ENCODE data around the gene CDIP1. TPM values are rescaled to one million over a fixed set of nuclear protein-coding genes. Genes with fewer than 3 reads are reported as not detected.

Gene CDIP1
- total RNA-seq, 1 experiment from 2014 or later: 49.7 TPM

DNA sequence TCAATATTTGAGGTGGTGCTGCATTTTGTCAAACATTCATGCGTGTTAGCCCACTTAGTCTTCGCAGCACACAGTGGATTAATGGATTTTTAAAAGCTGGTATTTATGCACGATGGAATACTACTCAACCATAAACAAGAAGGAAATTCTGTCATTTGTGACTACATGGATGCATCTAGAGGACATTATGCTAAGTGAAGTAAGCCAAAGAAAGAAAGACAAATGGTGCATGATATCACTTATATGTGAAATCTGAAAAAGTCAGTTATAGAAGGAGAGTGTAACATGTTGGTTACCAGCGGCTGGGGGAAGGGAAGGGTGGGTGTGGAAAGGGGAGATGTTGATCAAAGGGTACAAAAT is 39.4 kb downstream of the CDIP1 start:
- Histone ChIP-seq H4K8ac (replicated peaks; ENCODE audit: insufficient read length, low read depth, low read length) (no peak overlapping the region), H3K79me1 (ENCODE audit: insufficient read depth, low read depth, low read length, poor library complexity, severe bottlenecking) (no peaks in the 10 kb centered on the region), H3T11ph (ENCODE audit: low read length) (no peak overlapping the region), H4K5ac (ENCODE audit: insufficient read length, low read depth, low read length) (no peak overlapping the region), H3K56ac (ENCODE audit: insufficient read length, low read depth, low read length) (no peak overlapping the region), H3K4me2 (ENCODE audit: insufficient read depth, insufficient read length, low read length) (no peak overlapping the region), H2BK120ac (ENCODE audit: low read depth, low read length, poor library complexity, severe bottlenecking) (no peak overlapping the region), H3K4me1 (ENCODE audit: insufficient read depth, low read length) (no peaks in the 10 kb centered on the region), H2BK5ac (ENCODE audit: insufficient read length, low read length) (no peak overlapping the region), H3K9ac (ENCODE audit: extremely low read depth, insufficient read length, low read length) (no peak overlapping the region), H3K27me3 (ENCODE audit: insufficient read depth, low read length) (no peaks in the 10 kb centered on the region), H3K18ac (ENCODE audit: insufficient read length, low read depth, low read length) (no peak overlapping the region), H4K91ac (ENCODE audit: insufficient read length, low read depth, low read length) (no peak overlapping the region), H2BK15ac (ENCODE audit: low read depth, low read length) (no peak overlapping the region), H3K27ac (ENCODE audit: insufficient read length, low read depth, low read length) (no peak overlapping the region), H2AK5ac (ENCODE audit: insufficient read length, low read length) (no peak overlapping the region), H2BK20ac (ENCODE audit: low read depth, low read length, poor library complexity, severe bottlenecking) (no peak overlapping the region), H3K23me2 (ENCODE audit: insufficient read length, low read depth, low read length, poor library complexity, severe bottlenecking) (no peaks in the 10 kb centered on the region), H4K20me1 (ENCODE audit: control insufficient read depth, insufficient read depth, insufficient read length) (no peaks in the 10 kb centered on the region), H3K4ac (ENCODE audit: low read depth, low read length) (no peak overlapping the region), H3K9me3 (ENCODE audit: control insufficient read depth, low read depth, low read length) (no peaks in the 10 kb centered on the region), H3K79me2 (ENCODE audit: insufficient read depth, low read length) (no peaks in the 10 kb centered on the region), H3K14ac (ENCODE audit: insufficient read depth, low read length) (no peak overlapping the region), H2BK12ac (ENCODE audit: insufficient read length, low read depth, low read length) (no peak overlapping the region), H3K23ac (ENCODE audit: insufficient read length, low read depth, low read length) (no peak overlapping the region), H2AFZ (ENCODE audit: low read length) (no peak overlapping the region)
- TF ChIP-seq, protein P1, sequence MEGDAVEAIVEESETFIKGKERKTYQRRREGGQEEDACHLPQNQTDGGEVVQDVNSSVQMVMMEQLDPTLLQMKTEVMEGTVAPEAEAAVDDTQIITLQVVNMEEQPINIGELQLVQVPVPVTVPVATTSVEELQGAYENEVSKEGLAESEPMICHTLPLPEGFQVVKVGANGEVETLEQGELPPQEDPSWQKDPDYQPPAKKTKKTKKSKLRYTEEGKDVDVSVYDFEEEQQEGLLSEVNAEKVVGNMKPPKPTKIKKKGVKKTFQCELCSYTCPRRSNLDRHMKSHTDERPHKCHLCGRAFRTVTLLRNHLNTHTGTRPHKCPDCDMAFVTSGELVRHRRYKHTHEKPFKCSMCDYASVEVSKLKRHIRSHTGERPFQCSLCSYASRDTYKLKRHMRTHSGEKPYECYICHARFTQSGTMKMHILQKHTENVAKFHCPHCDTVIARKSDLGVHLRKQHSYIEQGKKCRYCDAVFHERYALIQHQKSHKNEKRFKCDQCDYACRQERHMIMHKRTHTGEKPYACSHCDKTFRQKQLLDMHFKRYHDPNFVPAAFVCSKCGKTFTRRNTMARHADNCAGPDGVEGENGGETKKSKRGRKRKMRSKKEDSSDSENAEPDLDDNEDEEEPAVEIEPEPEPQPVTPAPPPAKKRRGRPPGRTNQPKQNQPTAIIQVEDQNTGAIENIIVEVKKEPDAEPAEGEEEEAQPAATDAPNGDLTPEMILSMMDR (conservative IDR thresholded peaks at IDR 0.05): no peak
- H3K4me1 Mint-ChIP-seq: peaks cover 18 to 39% of the 10 kb centered on the region in 2 experiments
- no CpG with 5 or more reads among the region's 4 CpGs for WGBS (ENCODE audit: extremely low coverage, insufficient read length, low lambda C conversion rate)
- no peak for DNase-seq
- H3K27me3 Mint-ChIP-seq (ENCODE audit: low read depth): no peaks in the 10 kb centered on the region
- no peak overlapping the region for H3K4me3 Mint-ChIP-seq
- peaks cover 0 to 3% (median 0%) of the 10 kb centered on the region in 3 experiments; a peak in 2 of 7 replicates for H3K36me3 Mint-ChIP-seq (ENCODE audit: insufficient read depth in 1 of 3, low read depth in 3 of 3)
- no peaks in the 10 kb centered on the region for H3K9me3 Mint-ChIP-seq
- H3K27ac Mint-ChIP-seq: no peak overlapping the region
